Measurements from ENCODE around the gene ZP3. TPM values are rescaled to one million over a fixed set of nuclear protein-coding genes. Genes with fewer than 3 reads are reported as not detected.
"Not testable (repeated sequence)": the region's sequence is repeated elsewhere in the genome, so short reads cannot be mapped to it uniquely, and the experiment has no call there.

The ZP3 gene
- total RNA-seq, 1 donor from 2014 or later: 1.0 TPM

DNA sequence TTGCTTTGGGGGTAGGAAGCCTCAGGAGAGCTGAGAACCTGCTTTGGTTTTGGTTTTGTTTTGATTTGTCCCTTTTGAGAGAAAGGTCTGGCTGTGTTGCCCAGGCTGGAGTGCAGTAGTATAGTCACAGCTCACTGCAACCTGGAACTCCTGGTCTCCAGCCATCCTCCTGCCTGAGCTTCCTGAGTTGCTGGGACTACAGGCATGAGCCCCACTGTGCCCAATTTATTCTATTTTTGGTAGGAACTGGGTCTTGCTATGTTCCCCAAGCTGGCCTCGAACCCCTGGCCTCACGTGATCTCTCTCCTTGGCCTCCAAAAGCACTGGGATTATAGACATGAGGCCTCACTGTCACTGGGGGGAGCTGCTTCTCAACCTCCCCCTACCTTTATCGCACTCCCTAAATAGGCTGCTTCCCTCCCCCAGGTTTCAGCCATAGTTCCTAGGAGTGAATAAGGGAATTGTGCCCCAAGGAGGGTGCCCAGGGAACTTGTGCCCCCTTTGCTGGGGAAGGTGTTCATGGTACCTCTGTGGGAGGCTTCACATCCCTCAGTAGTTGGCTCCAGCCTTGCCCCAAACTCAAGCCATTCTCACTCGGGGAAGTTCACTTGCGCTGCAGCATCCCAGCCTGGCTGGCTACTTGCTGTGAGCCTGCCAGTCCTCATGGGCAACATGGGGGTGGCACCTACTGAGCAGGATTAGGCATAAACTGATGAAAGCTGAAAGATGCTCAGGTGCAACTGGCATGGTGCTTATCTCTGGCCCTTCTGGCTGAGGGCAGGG, 18.1 kb downstream of the ZP3 start:
- DNase-seq: not testable (repeated sequence)

DNA sequence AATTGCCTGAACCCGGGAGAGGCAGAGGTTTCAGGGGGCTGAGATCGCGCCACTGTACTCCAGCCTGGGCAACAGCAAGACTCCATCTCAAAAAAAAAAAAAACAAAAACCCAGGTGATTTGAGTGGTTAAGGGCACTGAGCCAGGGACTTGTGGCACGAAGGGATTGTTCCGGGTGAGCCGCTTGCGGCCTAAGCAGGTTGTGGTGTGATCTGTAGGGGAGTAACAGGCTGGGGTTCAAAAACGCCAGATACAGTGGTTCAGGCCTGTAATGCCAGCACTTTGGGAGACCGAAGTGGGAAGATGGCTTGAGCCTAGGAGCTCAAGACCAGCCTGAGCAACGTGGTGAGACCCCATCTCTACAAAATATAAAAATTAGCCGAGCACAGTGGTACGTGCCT, 19.1 kb downstream of the ZP3 start:
- DNase-seq: not testable (repeated sequence)

DNA sequence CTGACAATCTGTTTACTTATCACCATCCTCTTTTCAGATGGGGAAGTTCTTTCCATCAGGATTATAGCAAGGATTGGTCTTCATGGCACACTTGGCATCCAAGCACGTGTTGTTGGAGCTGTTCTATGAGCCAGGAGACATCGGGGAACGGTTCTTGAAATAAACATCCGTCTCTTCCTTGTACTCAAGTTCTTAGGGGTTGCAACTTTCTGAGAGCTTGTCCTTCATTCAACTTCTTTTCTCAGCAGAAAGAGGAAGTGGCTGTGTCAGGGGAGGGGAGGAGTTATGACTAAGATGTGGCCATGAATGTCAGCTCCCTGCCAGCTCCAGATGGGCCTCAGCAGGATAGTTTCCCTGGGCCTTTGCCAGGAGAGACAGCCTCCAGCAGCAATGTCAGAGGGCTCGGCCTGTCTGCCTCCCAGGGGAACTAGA, 20.8 kb downstream of the ZP3 start:
- peak; percentile 56 for DNase-seq

DNA sequence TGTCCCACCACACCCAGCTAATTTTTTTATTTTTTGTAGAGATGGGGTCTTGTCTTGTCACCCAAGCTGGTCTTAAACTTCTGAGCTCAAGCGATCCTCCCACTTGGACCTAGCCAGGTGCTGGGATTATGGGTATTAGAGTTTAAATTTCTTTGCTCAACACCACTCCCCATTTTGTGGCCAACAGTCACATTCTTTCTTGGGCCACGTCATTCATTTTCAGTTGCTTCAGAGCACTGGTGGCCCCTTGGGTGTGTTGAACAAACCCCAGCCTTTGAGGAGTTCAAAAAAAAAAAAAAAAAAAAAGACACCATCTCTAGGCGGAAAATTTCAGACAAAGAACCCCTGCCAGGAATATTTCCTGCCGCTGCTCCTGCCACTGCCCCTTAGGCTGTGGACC, 32.3 kb downstream of the ZP3 start:
- DNase-seq: not testable (repeated sequence)

DNA sequence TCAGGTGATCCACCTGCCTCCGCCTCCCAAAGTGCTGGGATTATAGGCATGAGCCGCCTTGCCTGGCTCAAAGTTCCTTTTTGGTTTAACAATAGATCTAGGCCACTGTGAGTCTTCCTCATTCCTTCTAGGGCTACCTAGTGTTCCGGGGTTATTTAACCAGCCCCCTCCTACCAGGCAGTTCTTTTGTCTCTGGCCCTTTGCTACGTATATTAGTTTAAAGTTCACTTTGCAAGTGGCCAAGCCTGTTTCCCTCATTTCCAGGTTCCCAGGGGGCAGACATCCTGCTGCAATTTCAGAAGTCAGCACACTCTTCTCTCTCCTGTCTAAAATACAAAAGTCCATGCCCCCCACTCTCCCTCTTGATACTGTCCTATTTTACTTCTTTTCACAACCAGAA, 33.8 kb downstream of the ZP3 start:
- DNase-seq: not testable (repeated sequence)

- not testable (repeated sequence) for DNase-seq
Measured at GRCh38 chr7:76460767-76461166, 36.0 kb downstream of the ZP3 start.

GRCh38 chr7:76461464-76462101, 36.8 kb downstream of the ZP3 start, which contains the start of gene DTX2:
Gene DTX2, plus strand, starts transcription at chr7:76461709. Its CDS starts 18,801 bp downstream, at chr7:76480510.
- DNase-seq: not testable (repeated sequence)

DNA sequence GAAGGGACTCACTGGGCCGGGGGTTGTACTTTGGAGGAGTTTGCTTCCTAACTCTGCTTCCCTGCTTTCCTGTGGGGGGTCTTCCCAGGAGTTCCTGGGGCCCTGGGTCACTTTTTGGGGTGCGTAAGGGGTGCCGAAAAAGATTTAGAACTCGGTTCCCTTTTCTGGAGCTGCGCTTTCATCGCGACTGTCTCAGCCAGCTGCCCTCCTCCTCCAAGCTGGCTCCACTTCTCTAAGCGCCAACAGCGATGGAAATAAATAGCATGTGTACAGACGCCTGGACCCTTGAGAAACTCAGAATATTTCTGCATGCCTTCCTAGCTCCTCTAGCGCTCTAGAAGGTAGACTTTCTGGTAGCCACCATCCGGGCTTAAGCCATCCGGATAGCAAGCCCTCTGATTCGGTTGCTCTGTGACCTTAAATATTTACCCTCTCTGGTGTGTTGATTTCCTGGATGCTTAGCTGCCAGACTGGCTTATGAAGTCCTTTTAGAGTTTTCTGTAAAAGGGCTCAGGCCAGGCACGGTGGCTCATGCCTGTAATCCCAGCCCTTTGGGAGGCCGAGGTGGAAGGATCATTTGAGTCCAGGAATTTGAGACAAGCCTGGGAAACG, 37.6 kb downstream of the ZP3 start:
- not testable (repeated sequence) for DNase-seq

DNA sequence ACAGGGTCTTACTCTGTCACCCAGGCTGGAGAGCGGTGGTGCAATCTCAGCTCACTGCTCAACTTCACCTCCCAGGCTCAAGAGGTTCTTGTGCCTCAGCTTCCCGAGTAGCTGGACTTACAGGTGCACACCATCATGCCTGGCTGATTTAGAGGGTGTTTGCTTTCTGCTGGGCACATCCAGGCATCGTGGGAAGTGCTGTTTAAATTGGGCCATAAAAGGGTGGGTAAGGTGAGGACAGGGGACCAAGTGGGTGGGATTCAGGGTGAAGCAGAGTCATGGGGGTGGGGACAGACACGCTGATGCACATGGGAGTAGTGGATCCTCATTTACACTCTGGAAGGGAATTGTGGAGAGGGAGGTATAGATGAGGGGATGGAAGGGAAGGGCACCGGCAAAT, 40.2 kb downstream of the ZP3 start:
- DNase-seq: not testable (repeated sequence)

DNA sequence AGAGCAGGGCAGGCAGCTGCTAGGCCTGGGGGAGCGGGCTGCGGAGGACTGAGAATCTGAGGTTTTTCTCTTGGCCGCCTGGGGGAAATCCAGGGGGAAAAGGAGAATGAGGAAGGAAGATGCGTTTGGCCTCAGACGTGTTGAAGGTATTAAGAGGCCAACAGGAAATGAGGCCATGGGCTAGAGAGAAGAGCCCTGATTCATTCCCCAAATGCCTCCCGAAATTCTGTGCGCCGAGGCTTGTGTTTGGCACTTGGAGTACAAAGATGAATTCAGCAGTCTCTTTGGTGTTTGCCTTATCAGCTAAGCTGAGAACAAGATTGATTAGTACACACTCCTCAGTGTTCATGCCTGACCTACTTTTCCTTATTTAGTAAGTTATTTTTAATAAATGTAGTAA, 41.2 kb downstream of the ZP3 start:
- not testable (repeated sequence) for DNase-seq

DNA sequence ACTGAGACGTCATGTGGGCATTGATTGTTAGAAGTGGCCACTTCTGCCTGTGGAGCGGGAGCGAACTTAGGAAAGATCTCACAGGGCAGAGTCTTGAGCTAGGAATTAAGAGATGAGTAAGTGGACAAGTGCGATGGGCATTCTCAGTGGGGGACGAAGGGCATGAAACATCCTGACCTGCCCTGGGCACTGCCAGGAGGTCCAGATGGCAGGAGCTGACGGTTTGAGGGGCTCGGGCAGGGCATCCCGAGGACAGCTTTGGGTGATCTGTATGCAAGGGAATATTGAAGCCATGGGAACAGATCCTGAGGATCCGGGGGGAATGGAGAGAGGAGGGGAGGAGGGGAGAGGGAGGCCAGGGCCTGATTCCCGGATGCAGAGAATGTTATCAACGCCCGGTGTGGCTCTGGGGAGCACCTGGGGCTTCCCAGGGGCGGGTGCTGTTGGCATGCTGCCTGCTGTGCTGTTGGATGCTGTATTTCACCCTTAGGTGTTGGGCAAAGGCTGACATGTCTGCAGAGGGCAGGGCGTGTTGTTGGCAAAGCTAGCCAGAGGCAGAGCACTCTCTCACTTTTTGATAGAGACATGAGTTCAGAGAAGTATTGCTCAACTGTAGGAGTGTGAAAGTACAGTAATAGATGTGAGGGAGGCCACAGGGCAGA, 43.1 kb downstream of the ZP3 start:
- DNase-seq: not testable (repeated sequence)

GRCh38 chr7:76471556-76472221, 46.9 kb downstream of the ZP3 start:
- not testable (repeated sequence) for DNase-seq

- DNase-seq: not testable (repeated sequence)
Measured at GRCh38 chr7:76473097-76473496, 48.3 kb downstream of the ZP3 start.

DNA sequence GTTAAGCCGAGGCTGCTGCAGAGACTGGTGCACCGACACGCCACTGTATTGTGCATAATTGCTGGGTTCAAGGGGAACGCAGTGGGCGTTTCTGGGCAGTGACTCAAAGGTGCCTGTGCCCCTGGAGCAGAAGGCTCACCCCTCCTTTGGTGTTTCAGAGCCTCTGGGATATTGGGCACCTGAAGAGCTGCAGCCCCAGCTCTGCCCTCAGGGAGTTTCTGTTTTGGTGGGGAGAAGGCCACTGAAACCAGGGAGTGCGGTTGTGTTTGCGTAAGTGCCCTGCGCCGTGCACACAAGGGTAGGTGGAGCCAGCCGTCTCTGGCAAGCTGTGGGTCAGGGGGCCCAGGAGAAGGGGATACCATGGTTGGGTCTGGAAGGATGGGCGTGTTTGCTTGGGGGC, 51.5 kb downstream of the ZP3 start:
- DNase-seq: not testable (repeated sequence)

- not testable (repeated sequence) for DNase-seq
Measured at GRCh38 chr7:76476742-76477474, 52.2 kb downstream of the ZP3 start.

GRCh38 chr7:76479628-76480027, 54.9 kb downstream of the ZP3 start:
- DNase-seq: not testable (repeated sequence)

DNA sequence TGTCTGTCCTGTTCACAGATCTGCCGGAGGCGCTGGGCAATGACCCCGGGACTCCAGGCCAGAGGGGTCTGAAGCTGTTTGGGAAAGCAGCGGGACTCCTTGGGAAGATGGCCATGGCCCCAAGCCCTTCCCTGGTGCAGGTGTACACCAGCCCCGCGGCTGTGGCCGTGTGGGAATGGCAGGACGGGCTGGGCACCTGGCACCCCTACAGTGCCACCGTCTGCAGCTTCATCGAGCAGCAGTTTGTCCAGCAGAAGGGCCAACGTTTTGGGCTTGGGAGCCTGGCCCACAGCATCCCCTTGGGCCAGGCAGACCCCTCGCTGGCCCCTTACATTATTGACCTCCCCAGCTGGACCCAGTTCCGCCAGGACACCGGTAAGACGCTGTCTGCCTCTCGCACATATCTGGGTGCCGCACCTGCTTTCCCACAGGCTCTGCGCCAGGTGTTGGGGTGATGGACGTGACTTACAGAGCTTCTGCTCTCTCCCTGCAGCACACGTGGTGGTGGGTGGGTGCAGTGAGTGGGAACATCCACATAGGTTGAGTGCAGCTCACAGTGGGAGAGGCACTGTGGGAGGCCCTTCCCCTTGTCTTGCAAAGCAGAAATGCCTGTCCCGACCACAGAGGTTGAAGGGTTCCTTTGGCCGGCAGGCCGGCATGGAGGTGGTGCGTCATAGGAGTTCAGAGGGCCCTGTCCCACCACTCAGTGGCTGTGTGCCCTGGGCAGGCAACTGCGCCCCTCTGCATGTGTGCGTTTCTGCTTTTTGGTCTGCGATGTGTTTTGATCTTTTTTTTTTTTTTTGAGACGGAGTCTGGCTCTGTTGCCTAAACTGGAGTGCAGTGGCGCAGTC, 55.9 kb downstream of the ZP3 start:
- DNase-seq: not testable (repeated sequence)

GRCh38 chr7:76482660-76483059, 57.9 kb downstream of the ZP3 start:
- DNase-seq: not testable (repeated sequence)

DNA sequence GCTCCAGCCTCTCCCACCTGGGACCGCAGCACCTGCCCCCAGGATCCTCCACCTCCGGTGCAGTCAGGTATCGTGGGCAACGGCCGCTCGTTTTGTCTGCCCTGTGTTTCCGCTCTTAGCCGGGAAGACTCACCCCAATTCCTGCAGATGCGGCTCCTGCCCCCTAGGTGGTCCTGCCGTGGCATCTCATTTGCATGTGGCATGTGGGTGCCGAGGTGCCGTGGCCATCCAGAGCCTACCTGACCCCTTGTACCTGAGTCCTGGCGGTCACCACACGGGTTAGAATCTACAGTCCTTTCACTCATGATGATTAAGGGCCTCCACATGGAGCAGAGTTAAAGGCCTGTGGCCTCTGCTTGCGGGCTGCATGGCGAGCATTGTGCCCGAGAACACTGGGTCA, 58.3 kb downstream of the ZP3 start:
- not testable (repeated sequence) for DNase-seq

GRCh38 chr7:76484456-76484855, 59.7 kb downstream of the ZP3 start:
- not testable (repeated sequence) for DNase-seq

All from dermis blood vessel endothelial cell (primary cell).